Measurements from ENCODE around the gene LYZL2.
"Not testable (repeated sequence)": the region's sequence is repeated elsewhere in the genome, so short reads cannot be mapped to it uniquely, and the experiment has no call there.

The LYZL2 gene

DNA sequence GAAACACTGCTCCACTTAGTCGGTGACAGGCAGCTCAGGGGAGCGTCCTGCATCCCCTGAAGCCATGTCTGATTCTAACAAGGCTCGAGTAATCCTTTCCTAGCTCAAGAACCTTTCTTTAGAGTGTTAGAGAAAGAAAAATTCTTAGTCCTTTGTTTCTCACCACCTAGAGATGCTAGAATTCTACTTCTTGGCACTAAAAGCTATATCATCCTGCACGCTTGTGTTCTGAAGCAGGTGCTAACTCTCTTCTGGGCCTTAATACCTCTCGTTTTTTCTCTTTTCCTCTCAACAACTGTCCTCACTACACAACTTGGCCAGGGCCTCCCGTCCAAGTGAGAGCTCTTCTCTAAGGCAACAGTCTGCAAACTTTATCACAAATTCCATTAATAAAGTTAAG is at the start of gene LYZL2:
Gene LYZL2 (minus strand): TSS at position 101 of the 400 bp plus-strand sequence. CDS start 2,838 bp downstream, outside the sequence.
- Histone ChIP-seq H3K4me3 (ENCODE audit: severe bottlenecking) (no peak within 1 kb of the TSS), H3K27ac (ENCODE audit: poor library complexity, severe bottlenecking) (peak within 1 kb of the TSS; percentile 38), H3K4me1 (ENCODE audit: insufficient read depth, poor library complexity, severe bottlenecking) (peaks cover 10% of the 10 kb centered on the region), H3K27me3 (ENCODE audit: insufficient read depth, poor library complexity, severe bottlenecking) (no peaks in the 10 kb centered on the region), H3K9me3 (ENCODE audit: severe bottlenecking) (no peaks in the 10 kb centered on the region), H3K36me3 (ENCODE audit: low read depth) (no peaks in the 10 kb centered on the region)
- TF ChIP-seq, protein P1, sequence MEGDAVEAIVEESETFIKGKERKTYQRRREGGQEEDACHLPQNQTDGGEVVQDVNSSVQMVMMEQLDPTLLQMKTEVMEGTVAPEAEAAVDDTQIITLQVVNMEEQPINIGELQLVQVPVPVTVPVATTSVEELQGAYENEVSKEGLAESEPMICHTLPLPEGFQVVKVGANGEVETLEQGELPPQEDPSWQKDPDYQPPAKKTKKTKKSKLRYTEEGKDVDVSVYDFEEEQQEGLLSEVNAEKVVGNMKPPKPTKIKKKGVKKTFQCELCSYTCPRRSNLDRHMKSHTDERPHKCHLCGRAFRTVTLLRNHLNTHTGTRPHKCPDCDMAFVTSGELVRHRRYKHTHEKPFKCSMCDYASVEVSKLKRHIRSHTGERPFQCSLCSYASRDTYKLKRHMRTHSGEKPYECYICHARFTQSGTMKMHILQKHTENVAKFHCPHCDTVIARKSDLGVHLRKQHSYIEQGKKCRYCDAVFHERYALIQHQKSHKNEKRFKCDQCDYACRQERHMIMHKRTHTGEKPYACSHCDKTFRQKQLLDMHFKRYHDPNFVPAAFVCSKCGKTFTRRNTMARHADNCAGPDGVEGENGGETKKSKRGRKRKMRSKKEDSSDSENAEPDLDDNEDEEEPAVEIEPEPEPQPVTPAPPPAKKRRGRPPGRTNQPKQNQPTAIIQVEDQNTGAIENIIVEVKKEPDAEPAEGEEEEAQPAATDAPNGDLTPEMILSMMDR (IDR thresholded peaks at IDR 0.05; ENCODE audit: poor library complexity, severe bottlenecking), result no peak
- ATAC-seq (ENCODE audit: low read depth), result no peak
- no peak for DNase-seq (ENCODE audit: low spot score)

GRCh38 chr10:30677616-30678015 is 48.1 kb upstream of the LYZL2 start:
- H3K4me1 ChIP-seq (ENCODE audit: insufficient read depth, poor library complexity, severe bottlenecking); H3K36me3 ChIP-seq (ENCODE audit: low read depth); ATAC-seq (ENCODE audit: low read depth); H3K9me3 ChIP-seq (ENCODE audit: severe bottlenecking); H3K27ac ChIP-seq (ENCODE audit: poor library complexity, severe bottlenecking); H3K27me3 ChIP-seq (ENCODE audit: insufficient read depth, poor library complexity, severe bottlenecking); DNase-seq (ENCODE audit: low spot score); H3K4me3 ChIP-seq (ENCODE audit: severe bottlenecking): not testable (repeated sequence)

DNA sequence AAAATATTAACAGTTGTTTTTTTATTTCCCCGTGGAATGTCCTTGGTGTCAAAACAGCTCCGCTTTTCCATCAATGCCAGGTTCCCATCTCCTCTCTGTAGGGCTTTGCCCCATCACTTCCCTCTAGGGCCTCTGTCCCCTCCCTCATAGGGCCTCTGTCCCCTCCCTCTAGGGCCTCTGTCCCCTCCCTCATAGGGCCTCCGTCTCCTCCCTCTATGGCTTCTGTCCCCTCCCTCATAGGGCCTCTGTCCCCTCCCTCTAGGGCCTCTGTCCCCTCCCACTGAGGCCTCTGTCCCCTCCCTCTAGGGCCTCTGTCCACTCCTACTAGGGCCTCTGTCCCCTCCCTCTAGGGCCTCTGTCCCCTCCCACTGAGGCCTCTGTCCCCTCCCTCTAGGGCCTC is 47.6 kb upstream of the LYZL2 start:
- not testable (repeated sequence) for H3K9me3 ChIP-seq (ENCODE audit: severe bottlenecking); ATAC-seq (ENCODE audit: low read depth); H3K27me3 ChIP-seq (ENCODE audit: insufficient read depth, poor library complexity, severe bottlenecking); H3K4me1 ChIP-seq (ENCODE audit: insufficient read depth, poor library complexity, severe bottlenecking); H3K4me3 ChIP-seq (ENCODE audit: severe bottlenecking); H3K27ac ChIP-seq (ENCODE audit: poor library complexity, severe bottlenecking); DNase-seq (ENCODE audit: low spot score); H3K36me3 ChIP-seq (ENCODE audit: low read depth)

- TF ChIP-seq, protein P1 (IDR thresholded peaks at IDR 0.05; ENCODE audit: poor library complexity, severe bottlenecking), result no peak
- DNase-seq (ENCODE audit: low spot score) (no peak), ATAC-seq (ENCODE audit: low read depth) (no peak)
- no peak overlapping the region for H3K4me3 ChIP-seq (ENCODE audit: severe bottlenecking)
- no peaks in the 10 kb centered on the region for H3K9me3 ChIP-seq (ENCODE audit: severe bottlenecking)
- no peaks in the 10 kb centered on the region for H3K36me3 ChIP-seq (ENCODE audit: low read depth)
- no peaks in the 10 kb centered on the region for H3K4me1 ChIP-seq (ENCODE audit: insufficient read depth, poor library complexity, severe bottlenecking)
- H3K27me3 ChIP-seq (ENCODE audit: insufficient read depth, poor library complexity, severe bottlenecking), result no peaks in the 10 kb centered on the region
- H3K27ac ChIP-seq (ENCODE audit: poor library complexity, severe bottlenecking), result no peak overlapping the region
These were observed 46.5 kb upstream of the LYZL2 start for GRCh38 chr10:30675791-30676718.

DNA sequence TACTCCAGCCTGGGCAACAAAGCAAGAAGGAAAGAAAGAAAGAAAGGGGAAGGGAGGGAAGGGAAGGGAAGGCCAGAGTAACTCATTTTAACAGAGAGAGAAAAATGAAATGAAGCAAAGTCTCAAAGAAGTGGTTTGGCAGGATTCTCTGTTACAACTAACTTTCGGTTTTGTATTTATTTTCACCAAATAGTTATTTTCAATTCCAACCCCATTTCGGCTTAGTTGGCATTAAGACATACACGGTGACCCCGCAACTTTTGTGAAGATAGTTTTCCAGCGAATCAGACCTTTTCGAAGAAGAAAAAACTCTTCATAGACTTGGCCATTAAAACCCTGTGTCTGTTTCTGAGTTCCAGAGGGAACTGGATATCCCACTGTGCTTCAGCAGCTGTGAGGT is 45.2 kb upstream of the LYZL2 start:
- no peaks in the 10 kb centered on the region for H3K9me3 ChIP-seq (ENCODE audit: severe bottlenecking)
- H3K36me3 ChIP-seq (ENCODE audit: low read depth), result no peaks in the 10 kb centered on the region
- TF ChIP-seq, protein P1 (IDR thresholded peaks at IDR 0.05; ENCODE audit: poor library complexity, severe bottlenecking), result no peak
- H3K4me3 ChIP-seq (ENCODE audit: severe bottlenecking), result no peak overlapping the region
- ATAC-seq (ENCODE audit: low read depth) (no peak), DNase-seq (ENCODE audit: low spot score) (no peak)
- no peak overlapping the region for H3K27ac ChIP-seq (ENCODE audit: poor library complexity, severe bottlenecking)
- no peaks in the 10 kb centered on the region for H3K4me1 ChIP-seq (ENCODE audit: insufficient read depth, poor library complexity, severe bottlenecking)
- no peaks in the 10 kb centered on the region for H3K27me3 ChIP-seq (ENCODE audit: insufficient read depth, poor library complexity, severe bottlenecking)

- H3K4me1 ChIP-seq (ENCODE audit: insufficient read depth, poor library complexity, severe bottlenecking); H3K36me3 ChIP-seq (ENCODE audit: low read depth); H3K9me3 ChIP-seq (ENCODE audit: severe bottlenecking); H3K4me3 ChIP-seq (ENCODE audit: severe bottlenecking); ATAC-seq (ENCODE audit: low read depth); DNase-seq (ENCODE audit: low spot score); H3K27me3 ChIP-seq (ENCODE audit: insufficient read depth, poor library complexity, severe bottlenecking); H3K27ac ChIP-seq (ENCODE audit: poor library complexity, severe bottlenecking): not testable (repeated sequence)
These were observed 43.7 kb upstream of the LYZL2 start for GRCh38 chr10:30673262-30673661.

GRCh38 chr10:30672338-30672737 is 42.8 kb upstream of the LYZL2 start:
- H3K27me3 ChIP-seq (ENCODE audit: insufficient read depth, poor library complexity, severe bottlenecking); ATAC-seq (ENCODE audit: low read depth); H3K27ac ChIP-seq (ENCODE audit: poor library complexity, severe bottlenecking); H3K4me3 ChIP-seq (ENCODE audit: severe bottlenecking); H3K9me3 ChIP-seq (ENCODE audit: severe bottlenecking); H3K4me1 ChIP-seq (ENCODE audit: insufficient read depth, poor library complexity, severe bottlenecking); DNase-seq (ENCODE audit: low spot score); H3K36me3 ChIP-seq (ENCODE audit: low read depth): not testable (repeated sequence)

All from RWPE2 (cell line).